Cerebellar nuclear complex (tissue), 1 donor: ENCODE results near the gene STKLD1.
A peak's percentile ranks its signal among the peaks of the same experiment; 100 is the strongest.

ENCODE experiments used
- DNase-seq, 2 experiments: peaks; one replicate each; lab custom pipeline; 2025; lab: John Stamatoyannopoulos, UW

The STKLD1 gene

GRCh38 chr9:133417541-133418461 lies 41.6 kb downstream of the STKLD1 start, which contains the start of gene REXO4:
Gene REXO4 (minus strand): TSS chr9:133418010. CDS start chr9:133417844, 166 bp downstream.
- DNase-seq, result peak in 1 of 2 experiments; percentile 21

GRCh38 chr9:133419005-133419404 lies 42.8 kb downstream of the STKLD1 start:
- no peak for DNase-seq

- no peak for DNase-seq
Measured at GRCh38 chr9:133420392-133420827, 44.2 kb downstream of the STKLD1 start.

GRCh38 chr9:133421615-133422542 lies 45.7 kb downstream of the STKLD1 start, which contains the start of gene ADAMTS13:
Gene ADAMTS13 (plus strand): TSS chr9:133422367. CDS start chr9:133422444, 77 bp downstream.
- no peak for DNase-seq

- no peak for DNase-seq
Measured at GRCh38 chr9:133423216-133423615, 47.0 kb downstream of the STKLD1 start.

- DNase-seq, result no peak
Measured at GRCh38 chr9:133424187-133424586, 48.0 kb downstream of the STKLD1 start.

- DNase-seq, result no peak
Measured at GRCh38 chr9:133425049-133425632, 49.0 kb downstream of the STKLD1 start.

- DNase-seq, result no peak
Measured at GRCh38 chr9:133426011-133426410, 49.8 kb downstream of the STKLD1 start.

- no peak for DNase-seq
Measured at GRCh38 chr9:133427658-133428348, 51.6 kb downstream of the STKLD1 start.

- DNase-seq, result no peak
Measured at GRCh38 chr9:133428617-133429101, 52.5 kb downstream of the STKLD1 start.

- DNase-seq, result no peak
Measured at GRCh38 chr9:133429214-133429613, 53.0 kb downstream of the STKLD1 start.

GRCh38 chr9:133429641-133430161 lies 53.5 kb downstream of the STKLD1 start:
- DNase-seq, result no peak

GRCh38 chr9:133430244-133430643 lies 54.1 kb downstream of the STKLD1 start:
- no peak for DNase-seq

- DNase-seq, result no peak
Measured at GRCh38 chr9:133433351-133433843, 57.2 kb downstream of the STKLD1 start.

GRCh38 chr9:133436681-133437080 lies 60.5 kb downstream of the STKLD1 start:
- no peak for DNase-seq

GRCh38 chr9:133437753-133438531 lies 61.8 kb downstream of the STKLD1 start:
- DNase-seq, result no peak

- DNase-seq, result no peak
Measured at GRCh38 chr9:133439337-133439736, 63.2 kb downstream of the STKLD1 start.

GRCh38 chr9:133440874-133441273 lies 64.7 kb downstream of the STKLD1 start:
- no peak for DNase-seq

GRCh38 chr9:133441571-133441970 lies 65.4 kb downstream of the STKLD1 start:
- DNase-seq, result no peak

GRCh38 chr9:133443248-133443647 lies 67.1 kb downstream of the STKLD1 start:
- DNase-seq, result no peak
